ENCODE measurements around the gene MAGEA10. TPM values are rescaled to one million over a fixed set of nuclear protein-coding genes. Genes with fewer than 3 reads are reported as not detected.

MAGEA10 gene
- total and polyA plus RNA-seq, 9 of the 15 experiments (the other 6 are each of a cell fraction or from before 2014, with no cell fraction given): 0.06 to 0.45 (median 0.15) TPM; not detected in 4

GRCh38 chrX:152177497-152178269 lies 39.3 kb upstream of the MAGEA10 start:
- no peaks in the 10 kb centered on the region for H4K20me1 ChIP-seq (replicated peaks; ENCODE audit: control insufficient read depth, insufficient read depth, low read length)
- WGBS (ENCODE audit: insufficient coverage, low coverage, missing lambda C conversion rate): 3% methylated on average over 5 of the region's 5 CpGs
- no peaks in the 10 kb centered on the region for H3K36me3 ChIP-seq (ENCODE audit: control insufficient read depth, insufficient read depth, low read length)
- H3K4me2 ChIP-seq (ENCODE audit: insufficient read depth, low read length): peak overlapping the region; percentile 56
- peak; percentile 86 for FAIRE-seq
- ChIA-PET CTCF (ENCODE audit: low intra/inter-chr PET ratio) (no interaction called here), POLR2A (interaction anchor here (1.0 to 1.4 kb wide), 3 partner anchors 13 to 204 kb away, joined by 3 to 7 read pairs (median 4); no protein-coding TSS in a partner anchor)
- H3K9ac ChIP-seq (ENCODE audit: insufficient read depth in 1 of 2, low read depth in 2 of 2, low read length in 2 of 2): peak overlapping the region in 1 of 2 experiments; percentile 55; a peak in 2 of 4 replicates
- H3K27ac ChIP-seq (ENCODE audit: extremely low read depth, low read depth, low read length): peak overlapping the region; percentile 83
- peak in 2 of 4 experiments; percentile 14 to 58 for DNase-seq (ENCODE audit: extremely low read depth in 1 of 4, low spot score in 3 of 4)
- no peaks in the 10 kb centered on the region for H3K27me3 ChIP-seq (ENCODE audit: control insufficient read depth in 2 of 2, insufficient read depth in 2 of 2, low read length in 2 of 2)
- no TSS peak for BruUV-seq (replicated peaks)
- in situ Hi-C loops (cut with MboI): no loop called here
- H3K9me1 ChIP-seq (ENCODE audit: control insufficient read depth, insufficient read depth, low read length): no peaks in the 10 kb centered on the region
- no peaks in the 10 kb centered on the region for H3K79me2 ChIP-seq (ENCODE audit: control insufficient read depth, insufficient read depth, low read length)
- intact Hi-C loops (cut with micrococcal nuclease): loop anchor here (2.0 to 5.0 kb wide), 2 partner anchors 21 to 200 kb away; no protein-coding TSS in a partner anchor
- peaks cover 4 to 26% of the 10 kb centered on the region in 2 experiments for H3K4me1 ChIP-seq (replicated peaks in 1 of 2; ENCODE audit: control insufficient read depth in 2 of 2, insufficient read depth in 2 of 2, low read length in 2 of 2)
- peak overlapping the region; percentile 83 for H2AFZ ChIP-seq (ENCODE audit: low read depth, low read length)
- H3K9me3 ChIP-seq (replicated peaks; ENCODE audit: control insufficient read depth, insufficient read depth, low read depth, low read length): peaks cover 2% of the 10 kb centered on the region; the same call in 1 of the 2 replicates
- peak; percentile 80 for ATAC-seq
- H3K4me3 ChIP-seq: no peak overlapping the region
- TF ChIP-seq SOX6 (IDR thresholded peaks at IDR 0.05) (0 out of 2 replicates have a peak, but pooled peaks have one; percentile 22), SRSF1 (IDR thresholded peaks at IDR 0.05; ENCODE audit: low read depth, low read length) (no peak), C11orf30 (IDR thresholded peaks at IDR 0.05; ENCODE audit: low read depth) (peak; percentile 60), RNF2 (IDR thresholded peaks at IDR 0.05) (peak; percentile 15; the same call in 1 of the 2 replicates), NFE2 (IDR thresholded peaks at IDR 0.05; ENCODE audit: low read depth) (peak; percentile 57; the same call in 1 of the 2 replicates), CC2D1A (IDR thresholded peaks at IDR 0.05) (no peak), FOSL1 (tag; conservative IDR thresholded peaks at IDR 0.05) (peak; percentile 85), BRD4 (IDR thresholded peaks at IDR 0.05) (0 out of 2 replicates have a peak, but pooled peaks have one; percentile 42), SRF (CRISPR knock-in tag; IDR thresholded peaks at IDR 0.05) (no peak), ZNF3 (CRISPR knock-in tag; IDR thresholded peaks at IDR 0.05) (no peak), PRDM10 (IDR thresholded peaks at IDR 0.05; ENCODE audit: partially characterized antibody) (peak; percentile 82), NFRKB (IDR thresholded peaks at IDR 0.05; ENCODE audit: low read depth) (peak; percentile 41), RAD21 (CRISPR knock-in tag; conservative IDR thresholded peaks at IDR 0.05 in 1 of 2, IDR thresholded peaks at IDR 0.05 in 1 of 2) (peak in 1 of 2 experiments; percentile 12; a peak in 1 of 4 replicates), CBFA2T3 (IDR thresholded peaks at IDR 0.05) (peak; percentile 50; the same call in 1 of the 2 replicates)
- TF ChIP-seq, protein P1, sequence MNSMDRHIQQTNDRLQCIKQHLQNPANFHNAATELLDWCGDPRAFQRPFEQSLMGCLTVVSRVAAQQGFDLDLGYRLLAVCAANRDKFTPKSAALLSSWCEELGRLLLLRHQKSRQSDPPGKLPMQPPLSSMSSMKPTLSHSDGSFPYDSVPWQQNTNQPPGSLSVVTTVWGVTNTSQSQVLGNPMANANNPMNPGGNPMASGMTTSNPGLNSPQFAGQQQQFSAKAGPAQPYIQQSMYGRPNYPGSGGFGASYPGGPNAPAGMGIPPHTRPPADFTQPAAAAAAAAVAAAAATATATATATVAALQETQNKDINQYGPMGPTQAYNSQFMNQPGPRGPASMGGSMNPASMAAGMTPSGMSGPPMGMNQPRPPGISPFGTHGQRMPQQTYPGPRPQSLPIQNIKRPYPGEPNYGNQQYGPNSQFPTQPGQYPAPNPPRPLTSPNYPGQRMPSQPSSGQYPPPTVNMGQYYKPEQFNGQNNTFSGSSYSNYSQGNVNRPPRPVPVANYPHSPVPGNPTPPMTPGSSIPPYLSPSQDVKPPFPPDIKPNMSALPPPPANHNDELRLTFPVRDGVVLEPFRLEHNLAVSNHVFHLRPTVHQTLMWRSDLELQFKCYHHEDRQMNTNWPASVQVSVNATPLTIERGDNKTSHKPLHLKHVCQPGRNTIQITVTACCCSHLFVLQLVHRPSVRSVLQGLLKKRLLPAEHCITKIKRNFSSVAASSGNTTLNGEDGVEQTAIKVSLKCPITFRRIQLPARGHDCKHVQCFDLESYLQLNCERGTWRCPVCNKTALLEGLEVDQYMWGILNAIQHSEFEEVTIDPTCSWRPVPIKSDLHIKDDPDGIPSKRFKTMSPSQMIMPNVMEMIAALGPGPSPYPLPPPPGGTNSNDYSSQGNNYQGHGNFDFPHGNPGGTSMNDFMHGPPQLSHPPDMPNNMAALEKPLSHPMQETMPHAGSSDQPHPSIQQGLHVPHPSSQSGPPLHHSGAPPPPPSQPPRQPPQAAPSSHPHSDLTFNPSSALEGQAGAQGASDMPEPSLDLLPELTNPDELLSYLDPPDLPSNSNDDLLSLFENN (IDR thresholded peaks at IDR 0.05; ENCODE audit: low read depth in 2 of 2, low read length in 2 of 2): no peak
